AG09319 (cell line): Measurements from ENCODE around the gene RARB.

Experiments
- DNase-seq: peaks from one replicate; pipeline ENCODE4 v3.0.0-alpha.2; 2010; ENCODE audit warnings: low read depth; ENCODE audit errors: extremely low read depth
- TF ChIP-seq, protein P1 (sequence below): IDR thresholded peaks from 2 replicates; pipeline ENCODE4 v1.5.1; 2011; ENCODE audit warnings: low read depth, mild to moderate bottlenecking, inconsistent platforms, low read length, moderate library complexity

The RARB gene

DNA sequence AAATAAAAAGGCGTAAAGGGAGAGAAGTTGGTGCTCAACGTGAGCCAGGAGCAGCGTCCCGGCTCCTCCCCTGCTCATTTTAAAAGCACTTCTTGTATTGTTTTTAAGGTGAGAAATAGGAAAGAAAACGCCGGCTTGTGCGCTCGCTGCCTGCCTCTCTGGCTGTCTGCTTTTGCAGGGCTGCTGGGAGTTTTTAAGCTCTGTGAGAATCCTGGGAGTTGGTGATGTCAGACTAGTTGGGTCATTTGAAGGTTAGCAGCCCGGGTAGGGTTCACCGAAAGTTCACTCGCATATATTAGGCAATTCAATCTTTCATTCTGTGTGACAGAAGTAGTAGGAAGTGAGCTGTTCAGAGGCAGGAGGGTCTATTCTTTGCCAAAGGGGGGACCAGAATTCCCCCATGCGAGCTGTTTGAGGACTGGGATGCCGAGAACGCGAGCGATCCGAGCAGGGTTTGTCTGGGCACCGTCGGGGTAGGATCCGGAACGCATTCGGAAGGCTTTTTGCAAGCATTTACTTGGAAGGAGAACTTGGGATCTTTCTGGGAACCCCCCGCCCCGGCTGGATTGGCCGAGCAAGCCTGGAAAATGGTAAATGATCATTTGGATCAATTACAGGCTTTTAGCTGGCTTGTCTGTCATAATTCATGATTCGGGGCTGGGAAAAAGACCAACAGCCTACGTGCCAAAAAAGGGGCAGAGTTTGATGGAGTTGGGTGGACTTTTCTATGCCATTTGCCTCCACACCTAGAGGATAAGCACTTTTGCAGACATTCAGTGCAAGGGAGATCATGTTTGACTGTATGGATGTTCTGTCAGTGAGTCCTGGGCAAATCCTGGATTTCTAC is at the start of gene RARB:
RARB (plus strand) TSS at position 322 of the 847 bp plus-strand sequence; CDS start at position 791, 469 bp downstream.
- peak; percentile 66 for DNase-seq
- TF ChIP-seq, protein P1, sequence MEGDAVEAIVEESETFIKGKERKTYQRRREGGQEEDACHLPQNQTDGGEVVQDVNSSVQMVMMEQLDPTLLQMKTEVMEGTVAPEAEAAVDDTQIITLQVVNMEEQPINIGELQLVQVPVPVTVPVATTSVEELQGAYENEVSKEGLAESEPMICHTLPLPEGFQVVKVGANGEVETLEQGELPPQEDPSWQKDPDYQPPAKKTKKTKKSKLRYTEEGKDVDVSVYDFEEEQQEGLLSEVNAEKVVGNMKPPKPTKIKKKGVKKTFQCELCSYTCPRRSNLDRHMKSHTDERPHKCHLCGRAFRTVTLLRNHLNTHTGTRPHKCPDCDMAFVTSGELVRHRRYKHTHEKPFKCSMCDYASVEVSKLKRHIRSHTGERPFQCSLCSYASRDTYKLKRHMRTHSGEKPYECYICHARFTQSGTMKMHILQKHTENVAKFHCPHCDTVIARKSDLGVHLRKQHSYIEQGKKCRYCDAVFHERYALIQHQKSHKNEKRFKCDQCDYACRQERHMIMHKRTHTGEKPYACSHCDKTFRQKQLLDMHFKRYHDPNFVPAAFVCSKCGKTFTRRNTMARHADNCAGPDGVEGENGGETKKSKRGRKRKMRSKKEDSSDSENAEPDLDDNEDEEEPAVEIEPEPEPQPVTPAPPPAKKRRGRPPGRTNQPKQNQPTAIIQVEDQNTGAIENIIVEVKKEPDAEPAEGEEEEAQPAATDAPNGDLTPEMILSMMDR, result no peak

DNA sequence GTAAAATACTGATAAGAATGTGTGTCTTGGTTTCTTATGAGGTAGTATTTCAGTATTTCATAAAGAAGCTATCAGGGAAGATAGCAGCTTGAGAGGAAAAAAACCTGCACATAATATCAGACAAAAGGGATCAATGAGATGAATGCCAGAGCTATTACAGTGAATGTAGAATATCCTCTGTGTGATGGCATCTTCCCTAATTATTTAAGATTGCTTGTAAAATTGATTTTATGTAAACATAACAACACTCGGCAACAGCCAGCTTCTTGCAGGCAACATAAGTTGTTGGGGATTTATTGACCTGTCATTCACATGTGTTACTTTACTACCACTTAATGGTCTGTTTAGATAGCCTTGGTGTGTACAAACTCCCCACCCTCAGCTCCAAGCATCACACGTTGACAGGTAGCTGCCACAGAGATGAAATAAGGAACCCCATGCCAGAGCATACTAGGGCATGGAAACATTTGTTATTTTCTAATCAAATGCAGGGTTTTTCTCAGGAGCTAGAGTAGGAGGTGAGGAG is 49.2 kb upstream of the RARB start:
- TF ChIP-seq, protein P1, result no peak
- no peak for DNase-seq

DNA sequence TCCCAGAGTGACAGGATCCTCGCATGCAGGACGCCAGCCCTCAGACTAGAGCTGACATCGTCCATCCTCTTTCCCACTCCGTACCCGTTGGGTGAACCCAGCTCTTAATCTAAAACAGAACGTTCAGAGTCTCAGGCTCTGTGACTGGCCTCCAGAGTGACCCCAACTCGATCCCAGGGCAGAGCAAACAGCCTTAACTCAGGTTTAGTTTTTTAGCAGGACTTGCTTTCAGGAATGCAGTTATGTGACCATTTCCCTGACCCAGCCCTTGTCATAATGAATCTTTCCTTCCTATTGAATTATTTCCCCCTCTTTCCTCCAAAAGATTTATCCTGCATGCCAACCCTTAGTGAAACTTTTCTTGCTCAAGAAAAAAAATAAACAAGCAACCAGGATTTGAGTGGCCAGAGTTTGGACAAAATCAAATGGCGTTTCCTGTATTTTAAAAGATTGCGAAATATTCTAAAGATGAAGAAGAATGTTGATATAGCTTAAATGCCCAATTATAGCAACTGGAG is 47.8 kb upstream of the RARB start:
- TF ChIP-seq, protein P1, result no peak
- DNase-seq, result peak; percentile 30

DNA sequence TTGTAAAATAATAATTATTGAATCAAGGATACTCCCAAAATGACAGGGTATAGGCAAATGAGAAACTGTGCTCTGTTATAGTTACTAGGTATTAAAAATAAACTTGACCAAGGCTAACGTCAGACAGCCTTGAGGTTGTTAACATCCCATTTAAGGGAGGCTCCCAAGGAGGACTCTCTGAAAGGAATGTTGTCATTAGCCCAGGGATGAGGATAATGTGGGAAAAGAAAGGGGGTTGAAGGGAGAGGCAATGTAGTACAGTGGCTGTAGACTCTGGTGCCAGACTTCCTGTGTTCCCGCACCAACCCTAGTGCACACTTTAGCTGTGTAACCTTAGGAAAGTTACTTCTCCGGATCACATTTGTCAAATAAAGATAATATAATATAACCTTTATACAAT is 47.0 kb upstream of the RARB start:
- TF ChIP-seq, protein P1, result no peak
- DNase-seq, result no peak

DNA sequence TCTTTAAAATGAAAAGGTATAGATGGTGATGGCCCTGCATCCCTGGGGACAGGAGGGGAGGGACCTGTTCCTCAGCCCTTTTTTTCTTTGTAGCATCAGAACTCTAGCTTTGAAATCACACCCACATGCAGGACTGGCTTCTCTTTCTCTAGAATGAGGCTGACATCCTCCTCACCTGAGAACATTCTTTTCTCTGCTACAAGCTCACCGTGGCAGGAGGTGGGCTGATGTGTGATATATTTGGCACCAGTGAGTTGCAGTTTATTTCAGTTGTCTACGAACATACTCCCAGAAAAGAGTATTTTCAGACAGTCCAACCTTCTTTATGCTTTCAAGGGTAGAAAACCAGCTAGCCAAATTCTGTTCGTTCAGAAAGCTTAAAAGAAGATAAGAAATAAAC is 43.6 kb upstream of the RARB start:
- no peak for DNase-seq
- TF ChIP-seq, protein P1, result no peak

DNA sequence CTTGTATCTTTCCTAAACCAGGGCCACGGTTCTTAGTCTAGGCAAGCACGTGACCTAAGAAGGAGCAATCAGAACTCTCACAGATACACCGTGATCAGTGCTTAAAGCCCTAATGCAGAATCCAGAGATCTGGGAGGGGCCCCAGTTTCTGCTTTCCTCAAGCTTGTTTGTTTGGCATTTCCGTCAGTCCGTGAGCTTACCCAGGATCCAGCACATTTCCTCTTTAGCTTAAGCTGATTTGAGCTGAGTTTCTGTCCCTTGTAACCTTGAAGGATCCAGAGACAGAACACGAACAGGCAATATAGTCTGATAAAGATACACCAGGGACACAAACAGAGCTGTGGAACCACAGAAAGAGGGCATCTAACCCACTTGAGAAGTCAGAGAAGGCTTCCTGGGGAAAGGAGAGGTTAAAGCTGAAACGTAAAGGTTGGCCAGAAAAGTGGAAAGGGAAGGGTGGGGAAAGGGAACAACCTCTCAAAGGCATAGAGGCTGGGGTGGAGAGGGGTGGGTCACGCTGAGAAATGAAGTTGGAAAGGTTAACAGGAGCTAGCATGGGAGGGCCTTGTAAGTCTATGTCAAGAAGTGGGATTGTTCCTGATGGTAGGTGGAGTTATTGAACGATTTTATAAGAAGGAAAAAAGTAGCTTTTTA is 42.1 kb upstream of the RARB start:
- DNase-seq, result no peak
- TF ChIP-seq, protein P1, result no peak
